GM19043 (cell line): ENCODE data around the gene ZNF496.
"Not testable (repeated sequence)": the region's sequence is repeated elsewhere in the genome, so short reads cannot be mapped to it uniquely, and the experiment has no call there.

Experiments
- ATAC-seq: cut with Tn5 transposase; IDR thresholded peaks from one replicate; pipeline ENCODE4 v1.9.1; 2021; ENCODE audit warnings: low read depth; ENCODE audit not compliant: unreplicated experiment

Gene ZNF496

GRCh38 chr1:247295746-247296145 lies 35.9 kb downstream of the ZNF496 start:
- ATAC-seq = no peak

GRCh38 chr1:247295274-247295684 lies 36.4 kb downstream of the ZNF496 start:
- ATAC-seq = no peak

- no peak for ATAC-seq
These were observed 37.4 kb downstream of the ZNF496 start for GRCh38 chr1:247294282-247294681.

GRCh38 chr1:247293047-247293446 lies 38.6 kb downstream of the ZNF496 start:
- no peak for ATAC-seq

DNA sequence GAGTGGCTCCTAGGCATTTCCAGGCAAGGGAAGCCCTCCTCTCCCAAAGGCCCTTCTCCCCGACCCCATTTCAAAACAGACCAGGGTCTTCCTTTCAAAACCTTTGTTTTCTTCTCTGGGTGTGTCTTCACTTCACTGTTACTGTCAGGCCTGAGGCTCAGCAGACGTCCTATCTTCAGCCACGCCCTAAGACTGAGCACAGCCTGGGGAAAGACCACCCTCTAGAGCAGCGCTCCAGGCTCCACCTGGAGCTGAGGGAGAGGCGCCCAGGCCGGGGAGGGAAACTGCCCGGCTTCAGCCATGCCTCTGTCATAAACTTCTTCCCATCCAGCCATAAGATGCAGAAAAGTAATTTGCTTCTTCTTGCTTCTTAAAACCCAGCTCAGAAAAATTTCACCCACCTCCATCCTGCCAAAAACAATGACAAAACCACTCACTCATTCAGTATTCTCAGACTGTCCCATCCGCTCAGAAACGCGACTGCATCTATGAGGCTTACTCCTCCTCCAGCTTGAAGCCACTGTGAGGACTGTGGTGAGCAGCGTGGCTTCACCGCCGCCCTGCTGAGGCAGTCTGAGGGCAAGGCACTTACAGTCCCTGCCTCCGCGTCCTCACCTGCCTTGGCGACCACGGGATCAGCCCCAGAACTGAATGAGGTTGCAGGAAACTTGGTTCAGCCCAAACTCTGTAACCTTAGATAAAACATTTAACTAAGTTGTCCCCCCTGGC lies 39.7 kb downstream of the ZNF496 start:
- ATAC-seq = no peak

GRCh38 chr1:247291161-247291560 lies 40.5 kb downstream of the ZNF496 start:
- ATAC-seq = no peak

GRCh38 chr1:247290576-247290975 lies 41.1 kb downstream of the ZNF496 start:
- ATAC-seq = no peak

DNA sequence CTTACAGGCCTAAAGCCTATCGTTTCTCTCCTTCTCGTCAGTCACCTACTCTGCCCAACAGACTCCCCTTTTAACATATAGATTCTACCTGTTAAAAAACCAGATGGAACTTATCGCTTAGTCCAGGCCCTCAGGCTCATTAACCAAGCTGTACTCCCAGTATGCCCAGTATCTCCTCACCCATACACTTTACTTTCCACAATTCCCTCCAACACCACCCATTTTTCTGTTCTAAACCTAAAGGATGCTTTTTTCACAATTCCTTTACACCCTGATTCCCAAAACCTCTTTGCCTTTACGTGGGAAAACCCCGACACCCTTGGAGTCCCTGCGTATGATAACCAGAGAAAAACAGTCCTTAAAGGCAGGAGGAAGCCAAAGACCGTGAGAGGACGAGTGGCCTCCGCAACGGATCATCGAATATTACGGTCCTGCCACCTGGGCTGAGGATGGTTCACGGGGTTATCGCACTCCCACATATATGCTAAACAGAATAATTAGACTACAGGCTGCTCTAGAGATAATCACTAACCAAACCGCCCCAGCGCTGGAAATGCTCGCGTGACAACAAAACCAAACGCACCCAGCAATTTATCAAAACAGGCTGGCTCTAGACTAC lies 42.3 kb downstream of the ZNF496 start:
- not testable (repeated sequence) for ATAC-seq

- no peak for ATAC-seq
These were observed 43.3 kb downstream of the ZNF496 start for GRCh38 chr1:247288341-247288740.

DNA sequence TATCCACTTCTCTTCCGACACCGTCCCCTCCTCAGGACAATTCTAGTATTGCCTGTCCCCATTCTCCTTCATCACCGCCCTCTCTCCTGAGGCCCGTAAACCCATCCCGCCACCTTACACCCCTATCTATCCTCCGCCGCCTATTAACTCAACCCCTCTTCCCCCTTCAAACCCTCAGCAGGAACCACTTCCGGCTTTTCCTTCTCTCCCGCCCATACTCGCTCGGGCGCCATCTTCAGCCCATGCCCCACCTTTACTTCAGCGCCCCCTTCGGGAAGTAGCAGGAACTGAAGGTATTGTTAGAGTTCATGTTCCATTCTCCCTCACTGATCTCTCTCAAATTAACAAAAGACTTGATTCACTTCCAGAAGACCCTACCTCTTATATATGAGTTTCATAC lies 44.2 kb downstream of the ZNF496 start:
- no peak for ATAC-seq

DNA sequence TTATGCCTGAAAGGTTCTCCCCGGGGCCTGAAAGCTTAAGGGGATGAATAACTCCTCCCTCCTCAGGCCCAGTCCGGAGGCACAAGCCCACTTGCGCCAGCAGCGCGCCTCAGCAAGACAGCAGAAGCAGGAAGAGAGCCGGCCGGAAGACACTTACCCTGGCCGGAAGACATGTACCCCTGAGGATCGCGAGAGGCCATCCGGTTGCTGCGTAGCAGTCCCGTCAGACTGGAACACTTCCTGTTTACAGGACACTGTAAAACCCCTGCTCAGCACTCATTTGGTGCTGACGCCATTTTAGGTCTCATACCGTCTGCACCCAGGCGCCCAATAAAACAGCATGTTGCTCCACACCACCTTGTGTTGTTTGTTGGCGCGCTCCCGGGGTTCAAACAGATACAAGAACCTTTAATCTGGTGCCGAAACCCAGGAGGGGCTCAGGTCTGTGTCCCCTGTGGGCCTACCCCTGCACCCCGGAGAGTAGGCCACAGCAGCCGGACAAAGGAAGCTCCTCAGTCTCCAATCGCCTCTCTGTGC lies 45.5 kb downstream of the ZNF496 start:
- ATAC-seq = no peak

GRCh38 chr1:247281001-247281574 lies 50.6 kb downstream of the ZNF496 start:
- ATAC-seq = no peak

DNA sequence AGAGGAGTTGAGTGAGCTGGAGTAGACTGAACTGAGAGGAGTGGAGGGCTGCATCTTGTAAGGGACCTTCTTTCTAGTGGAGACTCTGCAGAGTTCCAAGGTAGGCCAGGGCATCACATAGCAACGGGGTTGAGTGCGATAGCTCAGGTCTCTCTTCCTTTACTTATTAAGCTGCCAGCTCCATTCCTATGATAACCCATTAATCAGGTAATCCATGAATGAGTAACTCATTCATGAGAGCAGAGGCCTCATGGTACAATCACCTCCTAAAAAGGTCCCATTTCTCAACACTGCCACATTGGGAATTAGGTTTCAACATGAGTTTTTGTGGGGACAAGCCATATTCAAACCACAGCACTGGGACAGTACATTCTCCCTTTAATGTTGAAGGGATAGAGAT lies 54.5 kb downstream of the ZNF496 start:
- no peak for ATAC-seq

DNA sequence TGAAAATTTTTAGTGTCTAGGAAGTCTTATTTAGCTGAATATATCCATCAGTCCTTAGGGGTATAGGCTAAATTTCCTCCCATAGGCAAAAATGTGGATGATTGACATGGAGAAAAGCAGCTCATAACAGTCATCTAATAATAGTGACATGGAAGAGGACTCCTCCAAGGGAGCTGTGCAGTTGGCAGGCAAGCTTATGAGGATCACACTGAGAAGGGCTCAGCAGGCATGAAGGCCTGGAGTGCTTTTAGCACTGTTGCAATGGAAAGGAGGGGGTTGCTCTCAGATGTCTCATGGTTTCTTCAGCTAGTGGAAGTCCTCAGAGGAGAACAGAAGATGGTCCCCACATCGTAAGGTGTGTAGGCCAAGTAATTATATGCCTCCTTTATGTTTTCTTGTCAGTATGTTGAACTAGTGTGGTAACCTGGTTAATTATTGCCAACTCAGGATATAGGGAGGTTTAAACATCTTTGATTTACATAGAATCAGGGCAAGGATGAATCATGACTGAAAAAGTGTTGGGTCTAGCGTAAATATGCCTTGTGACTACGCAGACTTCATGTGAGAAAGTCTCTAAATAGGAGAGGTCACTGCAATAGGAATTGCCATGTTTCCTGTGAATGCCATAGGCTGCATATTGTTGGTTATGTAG lies 56.9 kb downstream of the ZNF496 start:
- ATAC-seq = no peak

GRCh38 chr1:247273013-247273412 lies 58.7 kb downstream of the ZNF496 start:
- ATAC-seq = no peak

- no peak for ATAC-seq
These were observed 61.7 kb downstream of the ZNF496 start for GRCh38 chr1:247270003-247270402.

- no peak for ATAC-seq
These were observed 62.5 kb downstream of the ZNF496 start for GRCh38 chr1:247269133-247269532.

DNA sequence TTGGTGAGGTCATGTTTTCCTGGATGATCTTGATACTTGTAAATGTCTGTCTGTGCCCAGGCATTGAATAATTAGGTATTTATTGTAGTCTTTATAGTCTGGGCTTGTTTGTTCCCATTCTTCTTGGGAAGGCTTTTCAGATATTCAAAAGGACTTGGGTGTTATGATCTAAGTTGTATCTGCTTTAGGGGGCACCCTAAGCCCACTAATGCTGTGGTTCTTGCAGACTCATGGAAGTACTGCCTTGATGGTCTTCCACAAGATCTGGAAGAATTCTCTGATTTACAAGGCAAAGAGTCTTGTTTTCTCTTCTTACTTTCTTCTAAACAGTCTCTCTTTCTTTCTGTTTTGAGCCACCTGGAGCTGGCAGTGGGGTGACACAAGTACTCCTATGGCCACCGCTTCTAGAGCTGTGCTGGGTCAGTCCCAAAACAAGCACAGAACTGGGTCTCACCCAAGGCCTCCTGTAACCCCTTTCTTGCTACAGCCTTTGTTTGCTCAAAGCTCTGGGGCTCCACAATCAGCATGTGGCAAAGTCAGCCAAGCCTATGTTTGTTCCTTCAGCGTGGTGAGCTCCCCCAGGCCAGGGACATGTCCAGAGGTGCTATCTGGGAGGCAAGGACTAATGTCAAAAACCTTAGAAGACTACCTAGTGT lies 63.1 kb downstream of the ZNF496 start:
- no peak for ATAC-seq

GRCh38 chr1:247266053-247266452 lies 65.6 kb downstream of the ZNF496 start:
- no peak for ATAC-seq

- ATAC-seq = not testable (repeated sequence)
These were observed 75.9 kb downstream of the ZNF496 start, which contains the start of gene VN1R5 for GRCh38 chr1:247255772-247256171. Gene VN1R5 (plus strand): TSS chr1:247256072.

DNA sequence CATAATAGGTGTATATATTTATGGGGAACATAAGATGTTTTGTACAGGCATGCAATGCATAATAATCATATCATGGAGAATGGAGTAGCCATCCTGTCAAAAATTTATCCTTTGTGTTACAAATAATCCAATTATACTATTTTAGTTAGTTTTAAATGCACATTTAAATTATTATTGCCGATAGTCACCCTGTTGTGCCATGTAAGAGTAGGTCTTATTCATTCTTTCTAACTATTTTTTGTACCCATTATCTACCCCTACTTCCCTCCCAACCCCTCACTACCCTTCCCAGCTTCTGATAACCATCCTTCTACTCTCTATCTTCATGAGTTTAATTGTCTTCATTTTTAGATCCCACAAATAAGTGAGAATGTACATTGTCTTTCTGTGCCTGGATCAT lies 84.1 kb downstream of the ZNF496 start:
- no peak for ATAC-seq
